ENCODE results near the gene GNAI2. TPM values are rescaled to one million over a fixed set of nuclear protein-coding genes. Genes with fewer than 3 reads are reported as not detected.
A peak's percentile ranks its signal among the peaks of the same experiment; 100 is the strongest.

GNAI2 gene
- total and polyA plus RNA-seq, 12 donors, result 109 to 275 (median 166) TPM

- TF ChIP-seq CTCF (IDR thresholded peaks at IDR 0.05) (no peak), POLR2A (IDR thresholded peaks at IDR 0.05) (no peak)
- H3K9me3 ChIP-seq (replicated peaks in 1 of 3), result no peaks in the 10 kb centered on the region
- peaks cover 26 to 48% of the 10 kb centered on the region in 2 donors for H3K4me1 ChIP-seq (replicated peaks in 1 of 2)
- intact Hi-C loops (cut with DNase I), result no loop called here
- H3K27ac ChIP-seq, result peak overlapping the region in 4 of 5 donors; percentile 68 to 86 (median 76)
- WGBS, 4 donors, result 78 to 80% (median 79%) methylated on average over 13 to 32 of the region's 32 CpGs
- H3K4me3 ChIP-seq, result peak overlapping the region in 1 of 4 donors; percentile 35
- H3K27me3 ChIP-seq, result no peaks in the 10 kb centered on the region
- H3K36me3 ChIP-seq (replicated peaks in 1 of 2), result no peaks in the 10 kb centered on the region
- peak in 3 of 7 donors; percentile 49 to 59 (median 49) for DNase-seq
These were observed 66.3 kb downstream of the GNAI2 start for GRCh38 chr3:50302095-50303012.

GRCh38 chr3:50303013-50303815, 67.2 kb downstream of the GNAI2 start, which contains the start of gene HYAL1:
TSS of gene HYAL1 (minus strand) at chr3:50303574. CDS start at chr3:50302956, 618 bp downstream.
- Histone ChIP-seq H3K9me3 (replicated peaks in 1 of 3) (no peaks in the 10 kb centered on the region), H3K27ac (peak within 1 kb of the TSS; percentile 60 to 86 (median 74)), H3K36me3 (replicated peaks in 1 of 2) (no peaks in the 10 kb centered on the region), H3K4me3 (peak within 1 kb of the TSS in 2 of 4 donors; percentile 14 to 35), H3K27me3 (no peaks in the 10 kb centered on the region), H3K4me1 (replicated peaks in 1 of 2) (peaks cover 26 to 44% of the 10 kb centered on the region in 2 donors)
- TF ChIP-seq CTCF (IDR thresholded peaks at IDR 0.05) (peak in 1 of 6 experiments; percentile 13), POLR2A (IDR thresholded peaks at IDR 0.05) (peak in 1 of 2 donors; percentile 39)
- 41 to 57% (median 50%) methylated on average over 1 to 14 of the region's 14 CpGs for WGBS, 4 donors
- intact Hi-C loops (cut with DNase I), result no loop called here
- peak; percentile 77 to 90 (median 88) for DNase-seq

- DNase-seq, result no peak
- peaks cover 25 to 37% of the 10 kb centered on the region in 2 donors for H3K4me1 ChIP-seq (replicated peaks in 1 of 2)
- no peak overlapping the region for H3K4me3 ChIP-seq
- peaks cover 0 to 5% (median 0%) of the 10 kb centered on the region in 3 donors for H3K9me3 ChIP-seq (replicated peaks in 1 of 3)
- intact Hi-C loops (cut with DNase I), result no loop called here
- no peak for TF ChIP-seq POLR2A (IDR thresholded peaks at IDR 0.05)
- TF ChIP-seq CTCF (IDR thresholded peaks at IDR 0.05), result no peak
- no peaks in the 10 kb centered on the region for H3K27me3 ChIP-seq
- no peaks in the 10 kb centered on the region for H3K36me3 ChIP-seq (replicated peaks in 1 of 2)
- no peak overlapping the region for H3K27ac ChIP-seq
These were observed 68.6 kb downstream of the GNAI2 start for GRCh38 chr3:50304601-50305000.

Small RNAs within 50 kb of the gene (microRNA-seq; reads per million reads assigned to microRNA genes)
- 0 reads per million in 3 donors for gene MIR5787

Small RNAs within 50 kb of the gene (small RNA-seq; reads per million reads assigned to genes)
- gene MIR5787, result 0 reads per million in 2 donors

Other genes with a start within 250 kb of the GNAI2 start
- gene RBM5, start 147.3 kb upstream of the GNAI2 start, total RNA-seq, result 100 to 1,000 TPM in 7 of 9 donors, 10 to 100 TPM in 2; 51.9 to 224 (median 118) TPM
- 100 to 1,000 TPM; 108 to 152 (median 110) TPM for gene RBM5, start 147.3 kb upstream of the GNAI2 start, polyA plus RNA-seq
- 10 to 100 TPM in 6 of 9 donors, 1 to 10 TPM in 3; 1.6 to 21.1 (median 13.3) TPM for gene SEMA3F, start 80.9 kb upstream of the GNAI2 start, total RNA-seq
- gene SEMA3F, start 80.9 kb upstream of the GNAI2 start, polyA plus RNA-seq, result 10 to 100 TPM in 2 of 3 donors, 1 to 10 TPM in 1; 7.3 to 16.7 (median 14.5) TPM
- gene GNAT1, start 44.6 kb upstream of the GNAI2 start, total RNA-seq, result not detected
- gene GNAT1, start 44.6 kb upstream of the GNAI2 start, polyA plus RNA-seq, result not detected
- gene SLC38A3, start 30.9 kb upstream of the GNAI2 start, total RNA-seq, result 10 to 100 TPM in 1 of 9 donors, under 1 TPM in 6, not detected in 2; 0.07 to 48.8 (median 0.61) TPM
- under 1 TPM; 0.05 to 0.30 (median 0.08) TPM for gene SLC38A3, start 30.9 kb upstream of the GNAI2 start, polyA plus RNA-seq
- gene SEMA3B, start 32.9 kb downstream of the GNAI2 start, total RNA-seq, result 100 to 1,000 TPM in 7 of 9 donors, 10 to 100 TPM in 1, 1 to 10 TPM in 1; 6.0 to 468 (median 217) TPM
- gene SEMA3B, start 32.9 kb downstream of the GNAI2 start, polyA plus RNA-seq, result 100 to 1,000 TPM; 159 to 496 (median 451) TPM
- gene LSMEM2, start 42.9 kb downstream of the GNAI2 start, total RNA-seq, result under 1 TPM in 4 of 9 donors, not detected in 5; 0.11 to 0.76 (median 0.48) TPM
- under 1 TPM; 0.09 to 0.64 (median 0.47) TPM for gene LSMEM2, start 42.9 kb downstream of the GNAI2 start, polyA plus RNA-seq
- gene IFRD2, start 56.2 kb downstream of the GNAI2 start, total RNA-seq, result 10 to 100 TPM; 31.6 to 96.3 (median 52.8) TPM
- 100 to 1,000 TPM in 2 of 3 donors, 10 to 100 TPM in 1; 55.9 to 182 (median 144) TPM for gene IFRD2, start 56.2 kb downstream of the GNAI2 start, polyA plus RNA-seq
- 1 to 10 TPM; 1.7 to 5.4 (median 3.5) TPM for gene HYAL3, start 63.2 kb downstream of the GNAI2 start, total RNA-seq
- gene HYAL3, start 63.2 kb downstream of the GNAI2 start, polyA plus RNA-seq, result 1 to 10 TPM; 2.5 to 6.8 (median 3.2) TPM
- 10 to 100 TPM in 6 of 9 donors, 1 to 10 TPM in 3; 5.2 to 17.9 (median 10.4) TPM for gene NAA80, start 63.2 kb downstream of the GNAI2 start, total RNA-seq
- 10 to 100 TPM in 2 of 3 donors, 1 to 10 TPM in 1; 6.0 to 19.8 (median 14.0) TPM for gene NAA80, start 63.2 kb downstream of the GNAI2 start, polyA plus RNA-seq
- gene HYAL1, start 67.4 kb downstream of the GNAI2 start, total RNA-seq, result 10 to 100 TPM in 8 of 9 donors, 1 to 10 TPM in 1; 3.2 to 50.5 (median 35.6) TPM
- gene HYAL1, start 67.4 kb downstream of the GNAI2 start, polyA plus RNA-seq, result 10 to 100 TPM in 2 of 3 donors, 1 to 10 TPM in 1; 9.7 to 50.1 (median 16.5) TPM
- 100 to 1,000 TPM in 4 of 9 donors, 10 to 100 TPM in 5; 62.9 to 186 (median 96.7) TPM for gene HYAL2, start 86.5 kb downstream of the GNAI2 start, total RNA-seq
- gene HYAL2, start 86.5 kb downstream of the GNAI2 start, polyA plus RNA-seq, result 100 to 1,000 TPM in 2 of 3 donors, 10 to 100 TPM in 1; 28.0 to 147 (median 109) TPM
- gene TUSC2, start 92.0 kb downstream of the GNAI2 start, total RNA-seq, result 10 to 100 TPM; 29.0 to 64.3 (median 34.8) TPM
- gene TUSC2, start 92.0 kb downstream of the GNAI2 start, polyA plus RNA-seq, result 10 to 100 TPM; 28.8 to 35.5 (median 31.9) TPM
- gene RASSF1, start 104.6 kb downstream of the GNAI2 start, total RNA-seq, result 10 to 100 TPM in 8 of 9 donors, 1 to 10 TPM in 1; 9.8 to 27.4 (median 14.7) TPM
- 10 to 100 TPM in 2 of 3 donors, 1 to 10 TPM in 1; 9.6 to 26.4 (median 23.5) TPM for gene RASSF1, start 104.6 kb downstream of the GNAI2 start, polyA plus RNA-seq
- under 1 TPM in 6 of 9 donors, not detected in 3; 0.11 to 0.67 (median 0.40) TPM for gene ZMYND10, start 109.5 kb downstream of the GNAI2 start, total RNA-seq
- gene ZMYND10, start 109.5 kb downstream of the GNAI2 start, polyA plus RNA-seq, result 1 to 10 TPM in 2 of 3 donors, not detected in 1; 1.2 to 1.9 TPM
- gene NPRL2, start 114.6 kb downstream of the GNAI2 start, total RNA-seq, result 10 to 100 TPM; 16.9 to 36.2 (median 23.0) TPM
- 10 to 100 TPM; 27.5 to 57.9 (median 45.3) TPM for gene NPRL2, start 114.6 kb downstream of the GNAI2 start, polyA plus RNA-seq
- 10 to 100 TPM; 14.0 to 39.9 (median 29.2) TPM for gene CYB561D2, start 114.7 kb downstream of the GNAI2 start, total RNA-seq
- gene CYB561D2, start 114.7 kb downstream of the GNAI2 start, polyA plus RNA-seq, result 10 to 100 TPM; 13.7 to 26.9 (median 16.8) TPM
- gene TMEM115, start 123.3 kb downstream of the GNAI2 start, total RNA-seq, result 10 to 100 TPM; 48.9 to 88.5 (median 63.6) TPM
- gene TMEM115, start 123.3 kb downstream of the GNAI2 start, polyA plus RNA-seq, result 10 to 100 TPM; 23.6 to 36.6 (median 34.5) TPM

All from adrenal gland (tissue), 12 donors.